Stimulated activated naive CD8-positive, alpha-beta T cell treated with anti-CD3 and anti-CD28 coated beads, Interleukin-15, amount 100 ng/mL, for 72 hours (primary cell): ENCODE data around the gene DEPP1.

ENCODE experiments used
- ATAC-seq: fragments of 150-1000 bp; cut with Tn5 transposase; 2 replicates; pipeline ENCODE4 v1.10.0; 2021; ENCODE audit warnings: mild to moderate bottlenecking, moderate library complexity
- DNase-seq, 2 donors: peaks; one replicate each; pipeline ENCODE4 v3.0.0; 2021 to 2022
- H3K27ac Mint-ChIP-seq, 2 donors: one replicate each; pipeline ENCODE4 v1.8.0; 2022; ENCODE audit warnings: mild to moderate bottlenecking in 2 of 2, mixed read lengths in 2 of 2, moderate library complexity in 2 of 2
- H3K27me3 Mint-ChIP-seq: one replicate; pipeline ENCODE4 v1.8.0; 2022; ENCODE audit warnings: mixed read lengths
- H3K4me1 Mint-ChIP-seq: one replicate; pipeline ENCODE4 v1.8.0; 2022; ENCODE audit warnings: mild to moderate bottlenecking, mixed read lengths
- H3K4me3 Mint-ChIP-seq, 2 donors: one replicate each; pipeline ENCODE4 v1.8.0; 2022; ENCODE audit warnings: mild to moderate bottlenecking in 2 of 2, mixed read lengths in 2 of 2, moderate library complexity in 1 of 2
- H3K9me3 Mint-ChIP-seq, 2 donors: one replicate each; pipeline ENCODE4 v1.8.0; 2022; ENCODE audit warnings: mixed read lengths in 2 of 2

The DEPP1 gene

DNA sequence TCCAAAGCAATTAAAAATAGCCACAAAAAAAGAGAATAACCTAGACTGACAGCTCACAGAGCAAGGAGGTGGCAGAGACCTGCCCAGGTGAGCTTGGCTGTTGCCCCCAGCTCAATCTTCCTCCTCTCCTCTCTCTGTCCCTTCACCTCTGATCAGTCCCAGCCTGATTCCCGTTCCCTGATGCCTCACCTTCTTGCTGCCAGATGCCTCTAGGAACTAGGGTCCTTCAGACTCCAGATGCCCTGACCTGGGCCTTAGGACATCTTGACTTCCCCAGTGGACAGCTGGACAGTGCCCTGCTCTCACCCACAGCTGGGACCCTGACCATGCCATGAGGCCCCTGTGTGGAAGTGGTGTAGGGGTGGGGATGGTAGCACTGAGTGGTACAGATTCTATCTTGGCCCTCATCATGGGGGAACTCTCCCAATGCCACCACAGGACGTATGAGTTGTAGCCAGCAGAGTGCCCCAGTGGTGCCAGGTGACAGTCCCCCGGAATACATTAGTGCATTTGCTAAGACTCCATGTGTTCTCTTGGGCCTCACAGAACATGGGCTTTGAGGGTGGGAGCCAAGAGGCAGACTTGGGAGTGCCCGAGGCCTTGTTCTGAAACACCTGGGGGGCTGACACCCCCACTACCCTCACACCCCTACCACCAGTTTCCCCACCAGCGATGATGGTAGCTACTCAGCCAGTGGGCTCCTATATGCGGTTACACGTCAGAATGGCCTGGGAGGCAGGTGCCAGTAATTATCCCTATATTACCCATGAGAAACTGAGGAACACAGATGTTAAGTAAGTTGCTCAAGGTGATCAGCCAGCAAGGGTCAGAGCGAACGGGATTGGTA, 2.0 kb downstream of the DEPP1 start:
- Mint-ChIP-seq H3K9me3 (no peaks in the 10 kb centered on the region), H3K4me3 (peak overlapping the region in 1 of 2 donors; percentile 5), H3K27ac (peak overlapping the region in 1 of 2 donors; percentile 48), H3K4me1 (peaks cover 39% of the 10 kb centered on the region), H3K27me3 (no peaks in the 10 kb centered on the region)
- ATAC-seq = no peak
- DNase-seq = no peak

GRCh38 chr10:44975431-44976331, 2.9 kb downstream of the DEPP1 start:
- DNase-seq = no peak
- Mint-ChIP-seq H3K9me3 (no peaks in the 10 kb centered on the region), H3K27ac (no peak overlapping the region), H3K27me3 (no peaks in the 10 kb centered on the region), H3K4me1 (peaks cover 39% of the 10 kb centered on the region), H3K4me3 (peak overlapping the region in 1 of 2 donors; percentile 78)
- ATAC-seq = peak; percentile 4

GRCh38 chr10:44974628-44975430, 3.8 kb downstream of the DEPP1 start:
- Mint-ChIP-seq H3K27me3 (no peaks in the 10 kb centered on the region), H3K4me3 (peak overlapping the region; percentile 72 to 78), H3K9me3 (no peaks in the 10 kb centered on the region), H3K4me1 (peaks cover 39% of the 10 kb centered on the region), H3K27ac (peak overlapping the region; percentile 65 to 78)
- peak; percentile 73 to 77 for DNase-seq
- peak; percentile 84 for ATAC-seq

DNA sequence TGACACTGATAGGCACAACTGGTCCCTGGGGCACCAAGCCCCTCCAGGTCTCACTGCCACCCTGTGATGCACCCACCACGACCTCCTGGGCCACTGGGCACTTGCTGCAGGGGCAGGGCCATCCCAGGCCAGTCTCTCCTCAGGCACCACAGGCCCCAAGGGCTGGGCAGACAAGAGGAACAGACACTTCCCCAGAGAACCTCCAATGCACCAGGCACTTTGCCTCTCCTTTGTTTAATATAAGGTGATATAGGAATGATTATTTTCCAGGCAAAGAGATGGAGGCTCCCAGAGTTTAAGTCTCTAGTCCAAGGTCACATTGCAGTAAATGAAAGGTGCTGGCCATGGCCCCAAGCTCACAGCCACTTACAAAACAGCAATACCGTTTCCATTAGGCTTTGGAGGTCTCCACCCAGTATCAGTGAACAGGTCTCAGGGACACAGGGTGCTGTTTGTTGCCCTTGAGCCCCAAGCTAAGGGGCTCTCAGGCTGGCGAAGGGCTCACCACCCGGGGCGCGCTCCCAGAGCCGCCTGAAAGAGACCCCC, 4.5 kb downstream of the DEPP1 start:
- H3K9me3 Mint-ChIP-seq = no peaks in the 10 kb centered on the region
- peak overlapping the region; percentile 72 to 78 for H3K4me3 Mint-ChIP-seq
- H3K4me1 Mint-ChIP-seq = peaks cover 43% of the 10 kb centered on the region
- DNase-seq (no peak), ATAC-seq (peak; percentile 2)
- H3K27me3 Mint-ChIP-seq = no peaks in the 10 kb centered on the region
- peak overlapping the region; percentile 65 to 78 for H3K27ac Mint-ChIP-seq

GRCh38 chr10:44973323-44974081, 5.1 kb downstream of the DEPP1 start:
- ATAC-seq = no peak
- peak in 1 of 2 donors; percentile 29 for DNase-seq
- peaks cover 46% of the 10 kb centered on the region for H3K4me1 Mint-ChIP-seq
- peak overlapping the region; percentile 2 to 65 for H3K27ac Mint-ChIP-seq
- no peaks in the 10 kb centered on the region for H3K9me3 Mint-ChIP-seq
- peak overlapping the region; percentile 28 to 78 for H3K4me3 Mint-ChIP-seq
- no peaks in the 10 kb centered on the region for H3K27me3 Mint-ChIP-seq

GRCh38 chr10:44972874-44973306, 5.7 kb downstream of the DEPP1 start:
- H3K4me1 Mint-ChIP-seq = peaks cover 49% of the 10 kb centered on the region
- no peak overlapping the region for H3K4me3 Mint-ChIP-seq
- DNase-seq = no peak
- ATAC-seq = peak; percentile 3
- H3K27ac Mint-ChIP-seq = no peak overlapping the region
- no peaks in the 10 kb centered on the region for H3K9me3 Mint-ChIP-seq
- no peaks in the 10 kb centered on the region for H3K27me3 Mint-ChIP-seq

GRCh38 chr10:44971935-44972757, 6.5 kb downstream of the DEPP1 start:
- ATAC-seq (no peak), DNase-seq (no peak)
- Mint-ChIP-seq H3K4me3 (no peak overlapping the region), H3K4me1 (peaks cover 57% of the 10 kb centered on the region), H3K27ac (no peak overlapping the region), H3K27me3 (no peaks in the 10 kb centered on the region), H3K9me3 (no peaks in the 10 kb centered on the region)

- ATAC-seq (no peak), DNase-seq (no peak)
- peaks cover 60% of the 10 kb centered on the region for H3K4me1 Mint-ChIP-seq
- no peaks in the 10 kb centered on the region for H3K9me3 Mint-ChIP-seq
- H3K27ac Mint-ChIP-seq = no peak overlapping the region
- H3K4me3 Mint-ChIP-seq = no peak overlapping the region
- H3K27me3 Mint-ChIP-seq = no peaks in the 10 kb centered on the region
Measured at GRCh38 chr10:44971434-44971833, 7.2 kb downstream of the DEPP1 start.

DNA sequence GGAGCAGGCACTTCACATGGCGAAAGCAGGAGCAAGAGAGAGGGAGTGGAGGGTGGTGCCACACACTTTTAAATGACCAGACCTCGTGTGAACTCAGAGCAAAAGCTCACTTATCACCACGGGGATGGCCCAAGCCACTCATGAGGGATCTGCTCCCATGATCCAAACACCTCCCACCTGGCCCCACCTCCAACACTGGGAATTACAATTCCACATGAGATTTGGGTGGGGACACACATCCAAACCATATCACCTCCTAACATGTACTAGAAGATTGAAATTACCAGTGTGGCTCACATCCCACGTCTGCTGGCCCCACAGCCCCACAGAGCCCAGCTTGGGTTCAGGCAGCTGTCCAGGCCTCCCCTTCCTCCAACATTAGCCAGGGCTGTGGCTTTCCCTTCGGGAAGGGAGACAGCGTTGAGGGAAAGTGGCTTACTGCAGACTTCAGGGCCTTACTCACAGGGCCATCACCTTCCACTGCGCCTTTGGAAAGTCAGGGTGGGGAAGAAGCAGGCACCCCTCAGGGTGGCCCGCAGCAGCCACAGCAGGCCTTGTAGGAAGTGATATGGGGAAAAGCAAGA, 7.7 kb downstream of the DEPP1 start:
- ATAC-seq (no peak), DNase-seq (no peak)
- Mint-ChIP-seq H3K9me3 (no peaks in the 10 kb centered on the region), H3K4me3 (no peak overlapping the region), H3K27me3 (no peaks in the 10 kb centered on the region), H3K27ac (no peak overlapping the region), H3K4me1 (peaks cover 60% of the 10 kb centered on the region)

GRCh38 chr10:44969854-44970253, 8.8 kb downstream of the DEPP1 start:
- peaks cover 66% of the 10 kb centered on the region for H3K4me1 Mint-ChIP-seq
- DNase-seq (no peak), ATAC-seq (no peak)
- H3K27ac Mint-ChIP-seq = no peak overlapping the region
- no peak overlapping the region for H3K4me3 Mint-ChIP-seq
- H3K27me3 Mint-ChIP-seq = no peaks in the 10 kb centered on the region
- H3K9me3 Mint-ChIP-seq = no peaks in the 10 kb centered on the region

DNA sequence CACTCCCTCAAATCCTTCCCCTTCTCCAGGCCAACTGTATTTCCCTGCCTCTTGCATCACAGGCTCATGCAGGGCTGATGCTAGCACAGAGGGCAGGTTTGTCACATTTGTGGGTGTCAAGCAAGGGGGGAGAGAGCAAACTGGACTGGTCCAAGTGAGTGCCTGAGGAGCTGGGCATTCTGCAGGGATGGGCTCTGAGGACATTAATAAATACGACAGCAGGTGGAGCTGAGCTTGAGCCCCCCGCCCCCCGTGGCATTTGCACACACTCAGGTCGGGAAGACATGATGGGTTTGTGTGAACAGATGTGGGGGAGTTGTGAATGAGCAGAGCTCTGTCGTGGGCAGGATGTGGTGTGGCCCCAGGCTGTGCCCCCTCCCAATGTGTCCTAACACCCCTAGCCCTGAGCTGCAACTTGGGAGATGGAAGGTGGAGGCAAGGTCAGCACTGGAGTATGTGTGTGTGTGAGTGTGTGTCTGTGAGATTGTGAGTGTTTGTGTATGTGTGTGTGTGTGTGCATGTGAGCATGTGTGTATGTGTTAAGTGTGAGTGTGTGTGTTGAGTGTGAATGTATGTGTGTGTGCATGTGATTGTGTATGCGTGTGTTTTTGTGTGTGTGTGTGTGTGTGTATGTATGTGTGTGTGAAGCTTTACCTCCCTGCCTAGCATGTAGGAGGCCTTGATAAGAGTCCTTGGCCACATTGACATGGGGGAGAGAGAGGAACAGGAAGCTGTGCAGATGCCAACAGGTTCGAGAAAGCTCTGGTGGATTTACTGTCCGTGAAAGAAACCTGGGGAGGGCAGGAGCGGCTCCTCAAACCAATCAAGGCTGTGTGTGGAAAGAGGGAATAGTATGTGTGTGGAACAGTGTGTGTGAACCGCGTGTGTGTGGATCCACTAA, 9.9 kb downstream of the DEPP1 start:
- Mint-ChIP-seq H3K4me1 (peaks cover 59% of the 10 kb centered on the region), H3K9me3 (no peaks in the 10 kb centered on the region), H3K4me3 (peak overlapping the region; percentile 27 to 34), H3K27me3 (no peaks in the 10 kb centered on the region), H3K27ac (peak overlapping the region in 1 of 2 donors; percentile 59)
- ATAC-seq (peak; percentile 69), DNase-seq (peak in 1 of 2 donors; percentile 45)

GRCh38 chr10:44968091-44968490, 10.5 kb downstream of the DEPP1 start:
- ATAC-seq (peak; percentile 47), DNase-seq (peak in 1 of 2 donors; percentile 24)
- Mint-ChIP-seq H3K4me1 (peaks cover 52% of the 10 kb centered on the region), H3K4me3 (peak overlapping the region; percentile 27 to 46), H3K9me3 (no peaks in the 10 kb centered on the region), H3K27me3 (no peaks in the 10 kb centered on the region), H3K27ac (peak overlapping the region in 1 of 2 donors; percentile 74)
